Stimulated activated CD4-positive, alpha-beta T cell treated with anti-CD3 and anti-CD28 coated beads, TNF-alpha, amount 100 ng/mL, for 48 hours (primary cell): ENCODE measurements around the gene STXBP1.

Source experiments
- DNase-seq, 3 donors: peaks; one replicate each; pipeline ENCODE4 v3.0.0-alpha.2; 2020; ENCODE audit warnings: low read depth in 3 of 3

Gene STXBP1

GRCh38 chr9:127692071-127692470 lies 80.0 kb downstream of the STXBP1 start:
- DNase-seq: no peak

GRCh38 chr9:127693143-127693542 lies 81.1 kb downstream of the STXBP1 start:
- DNase-seq: no peak

- DNase-seq: no peak
Observed at GRCh38 chr9:127693697-127694096, 81.6 kb downstream of the STXBP1 start.

- DNase-seq: no peak
Observed at GRCh38 chr9:127694890-127695720, 83.0 kb downstream of the STXBP1 start.

GRCh38 chr9:127697575-127697974 lies 85.5 kb downstream of the STXBP1 start:
- no peak for DNase-seq

GRCh38 chr9:127698386-127698785 lies 86.3 kb downstream of the STXBP1 start:
- DNase-seq: no peak

GRCh38 chr9:127698985-127699670 lies 87.1 kb downstream of the STXBP1 start:
- DNase-seq: peak; percentile 81 to 82 (median 81)

GRCh38 chr9:127700140-127700539 lies 88.1 kb downstream of the STXBP1 start:
- no peak for DNase-seq

GRCh38 chr9:127700594-127701255 lies 88.6 kb downstream of the STXBP1 start:
- DNase-seq: no peak

- DNase-seq: no peak
Observed at GRCh38 chr9:127703289-127703946, 91.3 kb downstream of the STXBP1 start.

- no peak for DNase-seq
Observed at GRCh38 chr9:127705577-127706379, 93.7 kb downstream of the STXBP1 start.

GRCh38 chr9:127706836-127707241 lies 94.8 kb downstream of the STXBP1 start, which contains the start of gene CFAP157:
CFAP157 (plus strand) TSS chr9:127706988; CDS start chr9:127707032, 44 bp downstream.
- DNase-seq: no peak

- peak in 1 of 3 donors; percentile 19 for DNase-seq
Observed at GRCh38 chr9:127707766-127708165, 95.7 kb downstream of the STXBP1 start.

- DNase-seq: no peak
Observed at GRCh38 chr9:127708952-127709587, 97.0 kb downstream of the STXBP1 start.

GRCh38 chr9:127710204-127710783 lies 98.2 kb downstream of the STXBP1 start:
- DNase-seq: no peak

- no peak for DNase-seq
Observed at GRCh38 chr9:127711226-127711701, 99.2 kb downstream of the STXBP1 start.

GRCh38 chr9:127711831-127712274 lies 99.8 kb downstream of the STXBP1 start:
- DNase-seq: no peak

GRCh38 chr9:127712371-127712770 lies 100.3 kb downstream of the STXBP1 start:
- no peak for DNase-seq

GRCh38 chr9:127712867-127713266 lies 100.8 kb downstream of the STXBP1 start:
- DNase-seq: no peak
